CD4-positive, alpha-beta T cell (primary cell): ENCODE measurements around the gene GRK5. TPM values are rescaled to one million over a fixed set of nuclear protein-coding genes. Genes with fewer than 3 reads are reported as not detected.

Source experiments
- ATAC-seq: fragments of 200-7000 bp; cut with Tn5 transposase; one replicate; pipeline ENCODE4 v1.10.0; 2022; ENCODE audit warnings: mild to moderate bottlenecking; ENCODE audit not compliant: poor library complexity
- CTCF ChIA-PET: fragments of 350-600 bp; sonication (Branson Sonifier 250); formaldehyde crosslinking; loops from one replicate; lab custom pipeline; 2021; ENCODE audit warnings: antibody characterized with exemption, inconsistent platforms; lab: Charles Lee
- POLR2A ChIA-PET: fragments of 350-600 bp; sonication (Branson Sonifier 250); formaldehyde crosslinking; loops from one replicate; lab custom pipeline; 2021; ENCODE audit warnings: antibody characterized with exemption, inconsistent platforms; lab: Charles Lee
- DNase-seq, 14 experiments: peaks; one replicate each; pipeline ENCODE4 v3.0.0-alpha.2; 2013 to 2020; ENCODE audit warnings: mixed read lengths in 2 of 14
- H3K27ac ChIP-seq, 2 donors: one replicate each; pipeline versions ENCODE4 v1.5.1 to v1.7.0; 2013; ENCODE audit warnings: low read length in 2 of 2, low read depth in 1 of 2, mild to moderate bottlenecking in 1 of 2
- H3K27me3 ChIP-seq, 2 experiments: 1 replicate in 1 of 2; 2 replicates in 1 of 2; pipeline versions ENCODE4 v1.6.1 to v1.7.0; 2013; ENCODE audit warnings: low read length in 2 of 2, control low read depth in 1 of 2, mild to moderate bottlenecking in 1 of 2, moderate library complexity in 1 of 2; ENCODE audit not compliant: insufficient read depth in 2 of 2, control insufficient read depth in 1 of 2
- H3K36me3 ChIP-seq: one replicate; pipeline ENCODE4 v1.6.1; 2013; ENCODE audit warnings: low read length, control low read depth; ENCODE audit not compliant: insufficient read depth
- H3K4me1 ChIP-seq: one replicate; pipeline ENCODE4 v1.6.1; 2013; ENCODE audit warnings: low read length, control low read depth; ENCODE audit not compliant: insufficient read depth
- H3K4me3 ChIP-seq: one replicate; pipeline ENCODE4 v1.5.1; 2013; ENCODE audit warnings: mild to moderate bottlenecking, low read length, moderate library complexity
- H3K9me3 ChIP-seq, 2 experiments: 1 replicate in 1 of 2; 2 replicates in 1 of 2; pipeline versions ENCODE4 v1.6.1 to v1.7.0; 2013; ENCODE audit warnings: low read length in 2 of 2, mild to moderate bottlenecking in 2 of 2, control low read depth in 1 of 2, moderate library complexity in 1 of 2; ENCODE audit not compliant: control insufficient read depth in 1 of 2, insufficient read depth in 1 of 2
- H3K27ac Mint-ChIP-seq: one replicate; pipeline ENCODE4 v1.8.0; 2020; ENCODE audit warnings: mixed read lengths
- H3K27me3 Mint-ChIP-seq: one replicate; pipeline ENCODE4 v1.8.0; 2021; ENCODE audit warnings: mixed read lengths
- H3K36me3 Mint-ChIP-seq: one replicate; pipeline ENCODE4 v1.8.0; 2021; ENCODE audit warnings: low read depth, mixed read lengths
- H3K4me1 Mint-ChIP-seq: one replicate; pipeline ENCODE4 v1.8.0; 2021; ENCODE audit warnings: low read depth, mixed read lengths
- H3K4me3 Mint-ChIP-seq: one replicate; pipeline ENCODE4 v1.8.0; 2020; ENCODE audit warnings: mild to moderate bottlenecking, mixed read lengths
- H3K9me3 Mint-ChIP-seq: one replicate; pipeline ENCODE4 v1.8.0; 2020; ENCODE audit warnings: mixed read lengths
- intact Hi-C, 2 experiments: fragments of 100-400 bp; cut with DNase I in 1 of 2; cut with micrococcal nuclease in 1 of 2; formaldehyde crosslinking; loops; one replicate each; pipeline versions ENCODE4 v1.15.1 to v1.9.0; 2023 to 2025; cut with DNase I, micrococcal nuclease
- total RNA-seq, 174 experiments: library from RNA in 2 of 174; stranded (reverse) in 2 of 174; gene quantifications; one replicate each; pipeline ENCODE4 v1.2.3 and lab custom pipeline; 2021 to 2026
- TF ChIP-seq, protein P1 (sequence below): fragments of 200-600 bp; IDR thresholded peaks from one replicate; pipeline ENCODE4 v1.8.0; 2022; ENCODE audit warnings: antibody characterized with exemption, mild to moderate bottlenecking

The GRK5 gene
- total RNA-seq, 2 experiments from 2014 or later, result 19.2 to 20.8 TPM

DNA sequence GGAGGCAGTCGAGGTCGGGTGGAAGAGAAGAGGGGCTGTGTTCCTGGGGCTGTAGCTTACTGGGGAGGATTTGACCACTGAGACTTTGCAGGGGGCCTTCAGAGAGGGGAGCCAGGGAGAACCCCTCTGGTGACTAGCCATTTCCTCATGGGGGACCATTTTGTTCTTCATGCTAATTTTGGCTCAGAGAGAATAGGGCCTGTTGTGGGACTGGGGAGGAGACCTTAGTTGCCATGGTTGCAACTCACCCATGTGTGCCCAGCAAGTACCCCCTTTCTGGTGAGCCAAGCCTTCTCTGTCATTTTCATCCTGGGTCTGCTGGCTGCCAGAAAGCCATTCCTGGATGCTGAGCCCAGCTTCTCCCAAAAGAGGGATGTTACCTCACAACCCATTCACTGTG, 120.9 kb downstream of the GRK5 start:
- no peak overlapping the region for H3K27ac ChIP-seq
- ChIA-PET CTCF (no interaction called here), POLR2A (no interaction called here)
- no peaks in the 10 kb centered on the region for H3K4me1 ChIP-seq
- no peak for ATAC-seq
- no peak overlapping the region for H3K27ac Mint-ChIP-seq
- H3K4me3 ChIP-seq, result no peak overlapping the region
- no peak for DNase-seq
- H3K4me1 Mint-ChIP-seq, result peaks cover 4% of the 10 kb centered on the region
- no peak overlapping the region for H3K4me3 Mint-ChIP-seq
- H3K36me3 Mint-ChIP-seq, result peaks cover 24% of the 10 kb centered on the region
- peaks cover 12% of the 10 kb centered on the region for H3K36me3 ChIP-seq
- H3K9me3 Mint-ChIP-seq, result no peaks in the 10 kb centered on the region
- no peaks in the 10 kb centered on the region for H3K9me3 ChIP-seq
- no peaks in the 10 kb centered on the region for H3K27me3 ChIP-seq
- TF ChIP-seq, protein P1, sequence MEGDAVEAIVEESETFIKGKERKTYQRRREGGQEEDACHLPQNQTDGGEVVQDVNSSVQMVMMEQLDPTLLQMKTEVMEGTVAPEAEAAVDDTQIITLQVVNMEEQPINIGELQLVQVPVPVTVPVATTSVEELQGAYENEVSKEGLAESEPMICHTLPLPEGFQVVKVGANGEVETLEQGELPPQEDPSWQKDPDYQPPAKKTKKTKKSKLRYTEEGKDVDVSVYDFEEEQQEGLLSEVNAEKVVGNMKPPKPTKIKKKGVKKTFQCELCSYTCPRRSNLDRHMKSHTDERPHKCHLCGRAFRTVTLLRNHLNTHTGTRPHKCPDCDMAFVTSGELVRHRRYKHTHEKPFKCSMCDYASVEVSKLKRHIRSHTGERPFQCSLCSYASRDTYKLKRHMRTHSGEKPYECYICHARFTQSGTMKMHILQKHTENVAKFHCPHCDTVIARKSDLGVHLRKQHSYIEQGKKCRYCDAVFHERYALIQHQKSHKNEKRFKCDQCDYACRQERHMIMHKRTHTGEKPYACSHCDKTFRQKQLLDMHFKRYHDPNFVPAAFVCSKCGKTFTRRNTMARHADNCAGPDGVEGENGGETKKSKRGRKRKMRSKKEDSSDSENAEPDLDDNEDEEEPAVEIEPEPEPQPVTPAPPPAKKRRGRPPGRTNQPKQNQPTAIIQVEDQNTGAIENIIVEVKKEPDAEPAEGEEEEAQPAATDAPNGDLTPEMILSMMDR, result no peak
- intact Hi-C loops, result no loop called here
- no peaks in the 10 kb centered on the region for H3K27me3 Mint-ChIP-seq

DNA sequence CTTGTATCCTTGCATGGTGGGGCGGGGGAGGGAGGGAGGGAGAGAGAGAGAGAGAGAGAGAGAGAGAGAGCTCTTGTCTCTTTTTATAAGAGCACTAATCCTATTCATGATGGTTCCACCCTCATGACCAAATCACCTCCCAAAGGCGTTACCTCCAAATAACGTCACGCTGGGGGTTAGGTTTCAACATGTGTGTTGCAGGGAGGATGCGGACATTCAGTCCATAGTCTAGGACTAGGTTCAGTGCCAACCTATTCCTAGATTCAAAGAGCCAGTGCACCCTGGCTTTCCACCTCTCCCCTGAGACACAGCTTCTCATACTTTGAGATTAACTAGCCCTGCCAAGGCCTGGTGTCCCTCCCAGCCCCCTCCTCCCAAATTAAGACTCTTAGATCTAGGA, 123.0 kb downstream of the GRK5 start:
- Histone ChIP-seq H3K4me1 (no peaks in the 10 kb centered on the region), H3K4me3 (no peak overlapping the region), H3K36me3 (peaks cover 16% of the 10 kb centered on the region), H3K27me3 (no peaks in the 10 kb centered on the region), H3K27ac (no peak overlapping the region), H3K9me3 (no peaks in the 10 kb centered on the region)
- ATAC-seq (no peak), DNase-seq (no peak)
- Mint-ChIP-seq H3K9me3 (no peaks in the 10 kb centered on the region), H3K4me3 (no peak overlapping the region), H3K36me3 (peaks cover 27% of the 10 kb centered on the region), H3K4me1 (no peaks in the 10 kb centered on the region), H3K27me3 (no peaks in the 10 kb centered on the region), H3K27ac (no peak overlapping the region)
- CTCF ChIA-PET, result no interaction called here
- TF ChIP-seq, protein P1, result no peak
- intact Hi-C loops, result no loop called here
- POLR2A ChIA-PET, result no interaction called here

DNA sequence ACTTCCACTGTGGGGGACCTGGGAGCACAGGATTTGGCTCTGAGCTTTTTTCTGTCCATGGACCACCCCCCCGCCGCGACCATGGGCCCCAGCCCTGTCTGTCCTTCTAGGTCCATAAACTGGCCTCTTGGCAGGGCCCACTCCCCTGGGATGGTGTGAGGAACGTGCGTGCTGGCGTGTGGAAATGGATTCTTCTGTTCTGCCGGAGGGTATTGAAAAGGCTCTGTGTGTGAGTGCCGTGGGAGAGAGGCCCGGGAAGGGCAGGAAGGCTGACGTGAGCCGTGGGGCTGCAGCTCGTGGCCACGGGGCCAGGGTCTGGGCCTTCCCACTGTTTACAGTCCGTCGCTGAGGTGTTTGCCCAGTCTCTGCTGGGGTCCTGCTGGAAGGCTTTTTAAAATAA, 123.7 kb downstream of the GRK5 start:
- no peak overlapping the region for H3K4me3 Mint-ChIP-seq
- DNase-seq, result no peak
- Histone ChIP-seq H3K4me3 (no peak overlapping the region), H3K36me3 (peaks cover 20% of the 10 kb centered on the region), H3K9me3 (no peaks in the 10 kb centered on the region), H3K27ac (no peak overlapping the region), H3K27me3 (no peaks in the 10 kb centered on the region), H3K4me1 (no peaks in the 10 kb centered on the region)
- ATAC-seq, result no peak
- ChIA-PET POLR2A (interaction anchor here (1.0 kb wide), 1 partner anchor 133 kb away, joined by 3 read pairs; no protein-coding TSS in a partner anchor), CTCF (no interaction called here)
- TF ChIP-seq, protein P1, result no peak
- no peaks in the 10 kb centered on the region for H3K27me3 Mint-ChIP-seq
- H3K27ac Mint-ChIP-seq, result no peak overlapping the region
- no peaks in the 10 kb centered on the region for H3K9me3 Mint-ChIP-seq
- intact Hi-C loops, result no loop called here
- peaks cover 34% of the 10 kb centered on the region for H3K36me3 Mint-ChIP-seq
- H3K4me1 Mint-ChIP-seq, result no peaks in the 10 kb centered on the region
